Measurements from ENCODE around the gene SPART. TPM values are rescaled to one million over a fixed set of nuclear protein-coding genes. Genes with fewer than 3 reads are reported as not detected.
"Not testable (repeated sequence)": the region's sequence is repeated elsewhere in the genome, so short reads cannot be mapped to it uniquely, and the experiment has no call there.

The SPART gene
- total RNA-seq, 3 donors from 2014 or later (not counting 1 experiment from before 2014, with no cell fraction given): 29.2 to 31.2 (median 30.6) TPM

DNA sequence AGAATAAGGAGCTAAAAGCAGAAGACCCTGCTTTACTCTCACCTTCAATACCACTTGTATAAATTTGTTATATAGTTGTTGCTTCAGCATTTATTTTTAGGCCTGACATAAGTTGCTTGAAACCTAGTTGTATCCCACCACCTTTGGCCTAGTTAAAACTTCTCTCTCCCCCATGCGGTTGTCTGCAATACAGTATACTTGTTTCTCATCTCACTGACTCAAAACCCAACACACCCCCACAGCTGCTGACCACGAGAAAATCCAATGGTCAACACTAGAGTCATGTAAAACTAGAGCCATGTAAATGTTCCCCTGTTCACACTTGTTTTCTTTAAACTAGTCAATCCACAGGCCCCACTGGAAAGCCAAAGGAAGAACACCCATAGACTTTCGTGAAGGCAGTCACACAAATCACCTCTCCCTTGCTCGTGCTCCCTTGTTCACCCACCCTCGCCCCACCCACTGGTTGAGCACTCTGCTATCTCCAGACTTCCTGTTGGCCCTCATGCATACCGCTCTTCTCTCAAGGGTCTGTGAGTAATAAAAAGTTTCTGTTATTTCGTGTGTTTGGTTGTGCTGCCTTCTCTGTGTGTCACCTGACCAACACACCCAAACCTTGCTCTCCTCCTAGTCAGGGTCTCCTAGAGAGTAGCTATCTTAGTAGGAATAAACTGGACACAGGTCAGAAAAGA lies 35.6 kb downstream of the SPART start:
- Histone ChIP-seq H3K4me3 (ENCODE audit: low read length) (no peak overlapping the region), H3K27ac (ENCODE audit: low read length) (no peak overlapping the region), H3K4me1 (ENCODE audit: control insufficient read depth, insufficient read depth, low read length) (no peaks in the 10 kb centered on the region), H3K27me3 (ENCODE audit: control insufficient read depth, insufficient read depth, low read length) (no peaks in the 10 kb centered on the region), H3K36me3 (ENCODE audit: control insufficient read depth, insufficient read depth, low read length) (peaks cover 18% of the 10 kb centered on the region), H3K9me3 (ENCODE audit: control insufficient read depth, insufficient read depth, low read length) (no peaks in the 10 kb centered on the region)
- TF ChIP-seq, protein P1, sequence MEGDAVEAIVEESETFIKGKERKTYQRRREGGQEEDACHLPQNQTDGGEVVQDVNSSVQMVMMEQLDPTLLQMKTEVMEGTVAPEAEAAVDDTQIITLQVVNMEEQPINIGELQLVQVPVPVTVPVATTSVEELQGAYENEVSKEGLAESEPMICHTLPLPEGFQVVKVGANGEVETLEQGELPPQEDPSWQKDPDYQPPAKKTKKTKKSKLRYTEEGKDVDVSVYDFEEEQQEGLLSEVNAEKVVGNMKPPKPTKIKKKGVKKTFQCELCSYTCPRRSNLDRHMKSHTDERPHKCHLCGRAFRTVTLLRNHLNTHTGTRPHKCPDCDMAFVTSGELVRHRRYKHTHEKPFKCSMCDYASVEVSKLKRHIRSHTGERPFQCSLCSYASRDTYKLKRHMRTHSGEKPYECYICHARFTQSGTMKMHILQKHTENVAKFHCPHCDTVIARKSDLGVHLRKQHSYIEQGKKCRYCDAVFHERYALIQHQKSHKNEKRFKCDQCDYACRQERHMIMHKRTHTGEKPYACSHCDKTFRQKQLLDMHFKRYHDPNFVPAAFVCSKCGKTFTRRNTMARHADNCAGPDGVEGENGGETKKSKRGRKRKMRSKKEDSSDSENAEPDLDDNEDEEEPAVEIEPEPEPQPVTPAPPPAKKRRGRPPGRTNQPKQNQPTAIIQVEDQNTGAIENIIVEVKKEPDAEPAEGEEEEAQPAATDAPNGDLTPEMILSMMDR (IDR thresholded peaks at IDR 0.05): no peak
- peaks cover 9 to 11% of the 10 kb centered on the region in 2 donors for H3K4me1 Mint-ChIP-seq
- H3K4me3 Mint-ChIP-seq: no peak overlapping the region
- no peaks in the 10 kb centered on the region for H3K9me3 Mint-ChIP-seq
- WGBS (ENCODE audit: insufficient coverage): 91% methylated on average over 5 of the region's 7 CpGs
- intact Hi-C loops (cut with micrococcal nuclease): no loop called here
- peak overlapping the region; percentile 5 to 45 for H3K27ac Mint-ChIP-seq
- peaks cover 13% of the 10 kb centered on the region for H3K36me3 Mint-ChIP-seq
- ATAC-seq (no peak), DNase-seq (no peak)
- H3K27me3 Mint-ChIP-seq (ENCODE audit: low read depth in 2 of 2): no peaks in the 10 kb centered on the region

DNA sequence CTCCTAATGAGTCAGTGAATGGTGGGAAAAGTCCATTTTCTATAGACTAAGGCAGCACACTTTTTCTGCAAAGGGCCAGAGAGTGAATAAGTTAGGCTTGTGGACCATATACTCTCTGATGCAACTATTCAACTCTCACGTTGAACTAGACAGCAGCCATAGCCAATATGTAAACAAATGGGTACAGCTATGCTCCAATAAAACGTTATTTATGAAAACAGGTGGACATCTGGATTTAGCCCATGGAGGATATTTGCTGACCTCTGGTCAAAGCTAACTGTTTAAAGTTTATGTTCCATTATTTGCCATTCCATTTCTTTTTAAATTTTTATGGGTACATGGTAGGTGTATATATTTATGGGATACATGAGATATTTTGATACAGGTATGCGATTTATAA lies 43.9 kb downstream of the SPART start:
- Histone ChIP-seq H3K27ac (ENCODE audit: low read length) (no peak overlapping the region), H3K36me3 (ENCODE audit: control insufficient read depth, insufficient read depth, low read length) (no peaks in the 10 kb centered on the region), H3K4me1 (ENCODE audit: control insufficient read depth, insufficient read depth, low read length) (peaks cover 12% of the 10 kb centered on the region), H3K4me3 (ENCODE audit: low read length) (no peak overlapping the region), H3K9me3 (ENCODE audit: control insufficient read depth, insufficient read depth, low read length) (no peaks in the 10 kb centered on the region), H3K27me3 (ENCODE audit: control insufficient read depth, insufficient read depth, low read length) (peaks cover 5% of the 10 kb centered on the region)
- Mint-ChIP-seq H3K4me1 (peaks cover 11 to 13% of the 10 kb centered on the region in 2 donors), H3K36me3 (peaks cover 6% of the 10 kb centered on the region), H3K27ac (no peak overlapping the region), H3K4me3 (no peak overlapping the region), H3K27me3 (ENCODE audit: low read depth in 2 of 2) (peaks cover 6 to 16% of the 10 kb centered on the region in 2 donors), H3K9me3 (no peaks in the 10 kb centered on the region)
- intact Hi-C loops (cut with micrococcal nuclease): no loop called here
- no peak for DNase-seq
- no peak for ATAC-seq
- 84% methylated on average over 2 of the region's 3 CpGs for WGBS (ENCODE audit: insufficient coverage)
- TF ChIP-seq, protein P1 (IDR thresholded peaks at IDR 0.05): no peak

DNA sequence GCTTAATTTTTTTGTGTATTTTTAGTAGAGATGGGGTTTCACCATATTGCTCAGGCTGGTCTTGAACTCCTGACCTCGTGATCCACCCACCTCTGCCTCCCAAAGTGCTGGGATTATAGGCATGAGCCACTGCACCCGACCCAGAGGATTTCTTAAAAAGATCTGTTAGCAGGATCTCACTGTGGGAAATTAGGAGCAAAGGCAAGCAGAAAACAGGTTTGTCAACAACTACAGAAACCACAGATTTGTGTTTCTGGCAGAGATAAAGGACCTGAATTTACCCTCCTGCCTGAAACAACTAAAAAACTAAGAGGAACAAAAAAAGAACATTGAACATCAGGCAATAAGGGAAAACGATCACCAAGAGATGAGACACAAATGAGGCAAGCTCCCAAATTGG lies 46.7 kb downstream of the SPART start:
- not testable (repeated sequence) for DNase-seq; H3K9me3 Mint-ChIP-seq; H3K27ac ChIP-seq (ENCODE audit: low read length); H3K36me3 Mint-ChIP-seq; H3K36me3 ChIP-seq (ENCODE audit: control insufficient read depth, insufficient read depth, low read length); H3K27me3 ChIP-seq (ENCODE audit: control insufficient read depth, insufficient read depth, low read length); H3K4me3 ChIP-seq (ENCODE audit: low read length); ATAC-seq; H3K4me3 Mint-ChIP-seq; H3K9me3 ChIP-seq (ENCODE audit: control insufficient read depth, insufficient read depth, low read length)
- intact Hi-C loops (cut with micrococcal nuclease): loop anchor here (5.0 kb wide), 1 partner anchor 48 kb away; the partner anchor contains the start of gene SPART
- Mint-ChIP-seq H3K4me1 (peaks cover 12 to 19% of the 10 kb centered on the region in 2 donors), H3K27me3 (ENCODE audit: low read depth in 2 of 2) (peaks cover 19 to 34% of the 10 kb centered on the region in 2 donors), H3K27ac (peak overlapping the region in 1 of 2 donors; percentile 42)
- peaks cover 13% of the 10 kb centered on the region for H3K4me1 ChIP-seq (ENCODE audit: control insufficient read depth, insufficient read depth, low read length)
- WGBS (ENCODE audit: insufficient coverage): 74% methylated on average over 3 of the region's 3 CpGs

DNA sequence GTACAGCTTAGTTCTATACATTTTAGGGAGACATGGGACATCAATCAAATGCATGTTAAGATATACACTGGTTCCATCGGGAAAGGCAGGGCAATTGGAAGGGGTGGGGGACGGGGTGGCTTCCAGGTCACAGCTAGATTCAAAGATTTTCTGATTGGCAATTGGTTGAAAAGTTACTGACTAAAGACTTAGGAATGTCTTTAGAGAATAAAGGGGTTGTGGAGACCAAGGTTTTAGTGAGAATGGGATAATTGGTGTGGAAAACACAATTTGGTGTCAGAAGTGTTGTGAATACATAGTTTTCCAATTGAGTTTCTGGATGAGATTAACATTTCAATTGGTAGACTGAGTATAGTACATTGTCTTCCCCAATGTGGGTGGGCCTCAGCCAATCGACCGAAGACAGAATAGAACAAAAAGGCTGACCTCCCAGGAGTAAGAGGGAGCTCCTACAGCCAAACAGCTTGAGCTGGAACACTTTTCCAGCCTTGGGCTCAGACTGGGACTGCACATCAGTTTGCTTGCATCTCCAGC lies 47.6 kb downstream of the SPART start:
- peaks cover 23 to 34% of the 10 kb centered on the region in 2 donors for H3K27me3 Mint-ChIP-seq (ENCODE audit: low read depth in 2 of 2)
- peaks cover 12 to 19% of the 10 kb centered on the region in 2 donors for H3K4me1 Mint-ChIP-seq
- intact Hi-C loops (cut with micrococcal nuclease): loop anchor here (5.0 kb wide), 1 partner anchor 49 kb away; the partner anchor contains the start of gene SPART
- no peak for DNase-seq
- no peaks in the 10 kb centered on the region for H3K9me3 Mint-ChIP-seq
- peak overlapping the region; percentile 10 to 83 for H3K27ac Mint-ChIP-seq
- WGBS (ENCODE audit: insufficient coverage): 41% methylated on average over 4 of the region's 4 CpGs
- Histone ChIP-seq H3K9me3 (ENCODE audit: control insufficient read depth, insufficient read depth, low read length) (no peaks in the 10 kb centered on the region), H3K4me3 (ENCODE audit: low read length) (no peak overlapping the region), H3K27me3 (ENCODE audit: control insufficient read depth, insufficient read depth, low read length) (peaks cover 8% of the 10 kb centered on the region), H3K4me1 (ENCODE audit: control insufficient read depth, insufficient read depth, low read length) (peaks cover 13% of the 10 kb centered on the region), H3K27ac (ENCODE audit: low read length) (no peak overlapping the region), H3K36me3 (ENCODE audit: control insufficient read depth, insufficient read depth, low read length) (no peaks in the 10 kb centered on the region)
- TF ChIP-seq, protein P1 (IDR thresholded peaks at IDR 0.05): no peak
- H3K36me3 Mint-ChIP-seq: peaks cover 6% of the 10 kb centered on the region
- no peak for ATAC-seq
- H3K4me3 Mint-ChIP-seq: peak overlapping the region; percentile 89
